ENCODE measurements around the gene POMT2.
"Not testable (repeated sequence)": the region's sequence is repeated elsewhere in the genome, so short reads cannot be mapped to it uniquely, and the experiment has no call there.

Gene POMT2

DNA sequence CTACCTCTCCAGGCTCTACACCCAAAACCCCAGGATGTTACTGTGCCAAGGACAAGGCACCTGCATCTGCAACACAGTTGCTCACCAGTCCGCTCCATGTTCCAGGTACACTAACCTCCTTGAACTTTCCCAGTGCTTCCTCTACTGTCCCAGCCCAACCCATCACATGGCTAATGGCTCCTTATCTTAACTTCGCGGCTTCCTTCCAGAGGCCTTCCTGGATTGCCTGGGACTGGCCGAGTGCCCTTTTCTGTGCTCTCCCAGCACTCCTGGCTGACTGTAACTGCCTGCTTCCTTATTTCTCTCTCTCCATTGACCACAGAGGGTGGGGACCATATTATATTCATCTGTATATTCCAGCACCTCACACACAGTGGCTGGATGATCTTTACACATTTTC lies 20.9 kb downstream of the POMT2 start:
- no peak for DNase-seq

GRCh38 chr14:77296906-77297305 lies 23.8 kb downstream of the POMT2 start:
- no peak for DNase-seq

GRCh38 chr14:77296155-77296554 lies 24.5 kb downstream of the POMT2 start:
- DNase-seq = no peak

DNA sequence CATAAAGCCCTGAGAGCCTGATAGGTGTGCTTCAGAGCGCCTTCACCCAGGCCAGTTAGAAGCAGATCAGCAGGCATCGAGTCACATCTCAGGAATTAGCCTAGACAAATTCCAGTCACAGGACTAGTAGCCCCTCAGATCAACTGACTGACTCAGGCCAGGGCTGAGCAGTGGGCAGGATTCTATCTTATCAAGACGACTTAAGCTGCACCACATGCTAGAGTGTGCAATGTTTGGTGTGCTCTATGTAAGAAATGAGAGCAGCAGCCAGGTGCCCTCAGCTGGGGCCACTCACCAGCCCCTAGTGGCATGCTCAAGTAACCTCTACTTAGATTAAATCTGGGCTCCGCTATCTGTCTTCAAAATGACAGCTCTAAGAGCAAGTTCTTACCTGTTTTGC lies 30.0 kb downstream of the POMT2 start:
- DNase-seq = peak; percentile 35

DNA sequence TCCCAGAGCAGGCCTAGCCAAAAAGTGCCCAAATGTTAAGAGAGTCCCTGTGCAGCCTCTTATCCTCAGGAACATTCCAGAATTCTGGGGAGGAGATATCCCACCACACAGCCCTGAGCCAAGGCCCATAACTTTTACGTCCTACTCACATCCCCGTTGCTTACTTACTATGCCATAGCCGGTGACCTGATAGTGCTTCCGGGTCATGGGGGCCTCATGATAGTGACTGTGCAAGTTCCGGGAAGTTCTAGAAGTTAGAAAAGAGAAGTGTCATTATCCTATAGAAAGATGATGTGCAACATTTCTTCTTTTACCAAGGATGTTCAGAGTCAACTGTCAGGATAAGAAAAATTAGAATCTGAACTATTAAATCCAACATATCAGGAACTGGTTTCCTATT lies 34.1 kb downstream of the POMT2 start:
- no peak for DNase-seq

DNA sequence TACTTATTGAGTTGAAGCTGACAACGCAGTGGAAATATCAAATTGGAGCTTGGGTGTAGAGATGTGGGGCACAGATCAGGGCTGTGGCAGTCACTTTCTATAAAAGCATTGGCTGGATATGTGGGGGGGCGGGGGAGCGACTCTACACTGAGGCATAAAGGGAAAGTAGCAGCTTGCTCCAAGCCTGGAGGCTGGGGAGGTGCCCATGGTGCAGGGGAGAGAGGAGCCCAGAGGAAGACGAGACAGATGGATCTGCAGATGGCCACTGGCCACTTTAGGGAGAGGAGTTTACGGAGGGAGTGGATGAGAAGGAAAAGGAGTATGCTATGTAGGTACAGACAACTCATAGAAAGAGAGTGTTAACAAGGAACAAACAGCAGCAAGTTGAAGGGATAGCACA lies 36.2 kb downstream of the POMT2 start:
- DNase-seq = no peak

DNA sequence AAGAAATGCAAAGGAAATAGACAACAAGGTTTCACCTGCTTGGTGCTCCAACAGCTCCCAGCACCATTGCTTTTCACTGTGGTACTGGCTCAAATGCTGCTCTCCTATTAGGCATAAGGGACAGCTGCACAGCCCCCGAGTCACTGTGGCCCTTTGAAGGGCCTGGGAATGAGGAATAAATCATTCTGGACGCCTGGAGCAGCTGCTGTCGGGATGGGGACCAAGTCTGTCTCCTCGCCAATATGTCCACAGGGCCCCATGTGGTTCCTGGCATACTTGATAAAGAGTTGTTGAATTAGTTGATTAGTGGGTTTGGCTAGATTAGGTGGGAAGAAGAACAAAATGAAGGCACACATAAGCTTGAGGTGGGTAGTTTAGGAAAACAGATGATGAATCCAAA lies 36.6 kb downstream of the POMT2 start:
- no peak for DNase-seq

- no peak for DNase-seq
Measured at GRCh38 chr14:77281852-77282410, 38.8 kb downstream of the POMT2 start.

- DNase-seq = not testable (repeated sequence)
Measured at GRCh38 chr14:77280921-77281320, 39.8 kb downstream of the POMT2 start.

DNA sequence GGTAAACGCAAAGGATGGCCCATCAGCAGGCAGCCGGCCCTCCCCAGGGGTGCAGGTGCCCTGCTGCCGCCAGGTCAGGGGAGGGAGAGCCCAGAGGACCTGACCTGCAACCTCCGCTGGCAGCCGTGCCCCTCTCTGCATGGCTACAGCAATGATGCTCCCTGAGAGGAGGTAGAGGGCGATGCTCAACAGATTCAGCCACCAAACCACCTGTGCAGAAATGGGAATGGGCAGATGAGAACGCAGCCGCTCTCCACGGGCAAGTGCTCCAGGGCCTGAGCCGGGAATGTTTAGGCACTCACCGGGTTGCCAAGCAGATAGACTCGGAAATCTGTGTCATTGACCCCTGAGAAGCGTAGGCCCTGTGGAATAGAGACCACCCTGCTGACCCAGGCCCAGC lies 41.0 kb downstream of the POMT2 start:
- no peak for DNase-seq

GRCh38 chr14:77278461-77279230 lies 42.0 kb downstream of the POMT2 start:
- DNase-seq = no peak

- no peak for DNase-seq
Measured at GRCh38 chr14:77276959-77277358, 43.7 kb downstream of the POMT2 start.

DNA sequence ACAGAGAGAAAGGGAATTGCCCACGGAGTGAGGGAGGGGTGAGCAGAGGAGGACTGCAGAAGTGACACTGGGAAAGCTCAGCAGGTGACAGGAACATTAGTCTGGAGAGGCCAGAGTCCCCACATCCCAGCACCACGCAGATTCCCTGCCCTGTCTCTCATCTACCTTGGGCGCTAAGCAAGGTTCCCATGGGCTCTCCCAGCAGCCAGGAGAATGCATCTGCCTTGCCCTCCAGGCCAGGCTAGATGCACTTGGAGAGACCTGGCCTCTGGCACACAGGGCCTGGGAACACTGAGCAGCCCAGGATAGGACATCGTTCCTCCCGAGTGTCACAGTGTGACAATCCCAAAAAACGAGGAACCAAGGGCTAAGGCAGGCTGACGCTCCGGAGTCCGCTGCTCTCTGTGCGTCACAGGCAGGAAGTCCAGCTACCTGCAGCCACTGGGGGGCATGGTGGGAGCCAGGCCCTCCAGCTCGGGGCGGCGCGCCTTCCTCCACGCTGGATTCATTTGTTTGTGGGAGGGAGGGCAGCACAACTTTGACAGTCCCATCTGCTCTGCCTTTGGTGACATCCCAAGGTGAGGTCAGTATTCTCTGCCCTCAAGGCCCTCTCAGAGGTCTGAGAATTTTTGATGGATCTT lies 44.3 kb downstream of the POMT2 start:
- DNase-seq = no peak

- DNase-seq = no peak
Measured at GRCh38 chr14:77275601-77276017, 45.1 kb downstream of the POMT2 start.

DNA sequence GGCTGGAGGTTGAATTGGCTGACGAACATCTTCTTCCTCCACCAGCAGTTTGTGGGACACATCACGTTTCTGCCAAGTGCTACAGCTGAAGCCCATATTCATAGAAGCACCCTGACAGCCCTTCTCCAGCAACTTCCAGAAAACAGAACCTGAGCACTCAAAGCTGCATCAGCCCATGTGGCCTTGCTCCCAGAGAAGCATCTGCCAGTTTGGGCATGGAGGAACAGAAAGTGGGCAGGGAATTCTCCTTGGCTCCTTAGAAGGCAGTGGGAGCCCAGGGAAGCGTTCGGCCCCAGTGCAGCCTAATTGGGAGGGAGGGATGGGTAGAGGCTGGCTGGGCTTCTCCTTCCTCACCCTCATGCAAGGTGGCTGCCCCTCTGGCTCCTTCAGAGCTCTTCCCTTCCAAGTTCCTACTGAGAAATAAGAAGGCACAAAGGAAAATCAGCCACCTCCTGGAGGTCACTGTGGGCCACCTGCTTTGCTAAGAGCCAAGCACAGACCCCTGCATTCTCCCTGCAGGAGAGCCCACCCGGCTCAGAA lies 45.6 kb downstream of the POMT2 start:
- DNase-seq = no peak

GRCh38 chr14:77273796-77274195 lies 46.9 kb downstream of the POMT2 start:
- no peak for DNase-seq

GRCh38 chr14:77272261-77272660 lies 48.4 kb downstream of the POMT2 start:
- DNase-seq = no peak

- no peak for DNase-seq
Measured at GRCh38 chr14:77271113-77271710, 49.5 kb downstream of the POMT2 start, which contains the start of gene NGB. NGB (minus strand) TSS chr14:77271206; CDS start chr14:77270937, 269 bp downstream.

DNA sequence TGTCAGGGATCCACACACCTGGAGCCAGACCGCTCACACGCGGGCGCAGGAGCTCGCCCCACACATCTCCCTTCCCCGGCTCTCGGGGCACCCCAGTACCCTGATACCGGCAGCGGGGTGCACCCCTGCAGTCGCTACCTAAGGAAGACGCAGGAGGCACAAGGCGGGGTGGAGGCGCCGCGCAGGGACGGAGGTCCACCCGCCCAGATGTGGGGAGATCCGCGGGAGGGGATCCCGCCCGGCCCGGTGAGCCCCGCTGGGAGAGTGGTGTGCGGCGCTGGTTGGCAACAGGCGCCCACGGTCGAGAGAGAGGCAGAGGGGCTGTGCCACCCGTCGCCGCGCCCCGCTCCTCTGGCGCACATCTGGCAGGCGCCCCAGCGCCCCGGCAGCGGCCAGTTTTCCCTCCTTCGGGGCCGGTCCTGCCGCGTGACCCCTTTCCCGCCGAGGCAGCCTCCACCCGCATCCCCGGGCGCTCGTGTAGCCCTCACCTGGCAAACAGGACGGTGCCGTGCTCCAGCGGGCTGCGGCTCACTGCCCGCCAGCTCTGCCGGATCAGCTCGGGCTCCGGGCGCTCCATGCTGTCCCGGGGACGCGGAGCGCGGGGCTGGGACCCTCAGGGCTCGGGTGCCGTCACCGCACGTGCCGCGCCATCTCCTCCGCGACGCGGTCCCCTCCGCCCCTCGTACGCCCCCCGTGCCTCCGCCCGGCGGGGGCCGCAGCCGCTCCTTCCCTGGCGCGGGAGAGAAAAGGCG lies 50.1 kb downstream of the POMT2 start:
- no peak for DNase-seq

GRCh38 chr14:77268989-77269600 lies 51.6 kb downstream of the POMT2 start:
- no peak for DNase-seq

- DNase-seq = no peak
Measured at GRCh38 chr14:77267937-77268699, 52.6 kb downstream of the POMT2 start.

GRCh38 chr14:77266336-77266735 lies 54.3 kb downstream of the POMT2 start:
- no peak for DNase-seq

Data from hematopoietic multipotent progenitor cell treated with erythropoietin and hydrocortisone succinate and interleukin-3 and kit ligand, for 4 days (in vitro differentiated cells).